GM12892 (cell line): ENCODE measurements around the gene TMEM269.

Experiments used
- POLR2A ChIP-seq: IDR thresholded peaks from 2 replicates; pipeline ENCODE4 v1.6.1; 2011; ENCODE audit warnings: low read depth, low read length, control low read depth
- POLR2AphosphoS5 ChIP-seq: IDR thresholded peaks from 2 replicates; pipeline ENCODE4 v1.6.1; 2011; ENCODE audit warnings: low read depth, low read length, control low read depth

DNA sequence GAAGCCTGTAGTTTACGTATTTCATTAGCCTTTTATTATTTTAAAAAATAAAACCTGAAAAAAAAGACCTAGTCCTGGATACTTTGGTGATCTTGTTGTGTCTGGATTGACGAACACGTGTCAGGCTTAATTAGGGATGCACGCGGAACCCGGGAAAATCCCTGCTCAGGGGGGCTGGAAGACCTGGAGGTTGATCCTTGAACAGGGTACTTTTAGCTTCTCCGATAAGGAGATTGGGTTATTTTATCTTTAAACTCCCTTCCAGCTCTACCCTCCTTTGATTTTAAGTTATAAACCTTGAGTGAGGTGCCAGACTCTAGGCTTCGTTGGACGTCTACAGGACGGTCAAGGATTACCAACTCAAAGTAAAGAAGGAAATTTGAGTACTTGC, 61.1 kb downstream of the TMEM269 start:
- TF ChIP-seq POLR2AphosphoS5 (no peak), POLR2A (no peak)
